ENCODE results near the gene SPRY4. TPM values are rescaled to one million over a fixed set of nuclear protein-coding genes. Genes with fewer than 3 reads are reported as not detected.
"Not testable (repeated sequence)": the region's sequence is repeated elsewhere in the genome, so short reads cannot be mapped to it uniquely, and the experiment has no call there.

The SPRY4 gene
- polyA plus RNA-seq, 3 donors = 28.4 to 33.8 (median 31.1) TPM

DNA sequence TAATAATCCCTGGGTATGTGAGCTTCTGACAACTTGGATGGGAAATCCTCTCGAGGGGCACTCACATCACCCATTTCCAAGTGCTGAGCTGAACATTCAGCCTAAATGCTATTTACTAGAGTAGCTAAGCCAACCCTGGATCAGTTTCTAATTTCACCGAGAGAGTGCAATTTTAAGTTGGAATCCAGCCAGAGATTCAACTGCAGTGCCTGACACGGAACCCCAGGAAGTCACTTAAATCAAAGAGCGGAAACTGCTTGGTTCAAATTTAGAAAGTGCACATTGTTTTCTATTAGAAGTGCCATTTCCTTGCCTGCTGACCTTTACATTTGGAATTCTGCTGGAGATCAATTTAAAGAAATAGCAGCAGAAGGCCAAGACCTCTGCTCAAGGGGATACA is 8.8 kb downstream of the SPRY4 start:
- no peak for DNase-seq (ENCODE audit: low read depth in 3 of 3, low spot score in 2 of 3)

DNA sequence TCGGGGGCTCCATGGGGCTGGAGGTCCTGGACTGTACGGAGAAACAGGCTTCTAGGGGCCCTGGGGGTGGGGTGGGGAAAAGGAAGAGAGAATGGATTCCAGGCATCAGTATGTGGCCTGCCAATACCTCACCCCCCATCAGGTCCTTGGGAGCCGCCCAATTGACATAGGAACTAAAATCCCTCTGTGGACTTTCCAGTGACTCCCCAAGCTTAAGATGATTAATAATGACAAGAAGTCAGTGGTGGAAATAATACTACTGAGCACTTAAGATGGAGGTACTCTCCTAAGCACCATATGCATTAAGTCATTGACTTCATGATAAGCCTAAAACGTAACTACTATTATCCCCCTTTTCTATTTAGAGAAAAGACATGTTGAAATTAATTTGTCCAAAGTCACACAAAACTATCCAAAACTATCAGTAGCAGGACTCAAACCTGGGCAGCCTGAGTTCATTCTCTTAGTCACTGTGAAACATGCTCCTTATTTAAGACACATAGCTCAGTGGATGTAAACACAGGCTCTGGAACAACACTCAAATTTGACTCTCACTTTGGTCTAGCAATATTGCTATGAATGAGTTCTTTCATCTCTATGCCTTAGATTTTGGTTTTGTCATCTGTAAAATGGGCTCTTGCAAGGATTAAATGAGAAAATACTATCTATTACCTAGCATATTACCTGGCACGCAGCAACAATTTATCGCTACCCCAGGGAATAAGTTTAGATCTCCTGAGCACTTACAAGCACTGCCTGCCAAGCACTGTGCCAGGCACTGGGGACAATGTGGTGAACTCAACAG is 9.5 kb downstream of the SPRY4 start:
- DNase-seq (ENCODE audit: low read depth in 3 of 3, low spot score in 2 of 3) = no peak

DNA sequence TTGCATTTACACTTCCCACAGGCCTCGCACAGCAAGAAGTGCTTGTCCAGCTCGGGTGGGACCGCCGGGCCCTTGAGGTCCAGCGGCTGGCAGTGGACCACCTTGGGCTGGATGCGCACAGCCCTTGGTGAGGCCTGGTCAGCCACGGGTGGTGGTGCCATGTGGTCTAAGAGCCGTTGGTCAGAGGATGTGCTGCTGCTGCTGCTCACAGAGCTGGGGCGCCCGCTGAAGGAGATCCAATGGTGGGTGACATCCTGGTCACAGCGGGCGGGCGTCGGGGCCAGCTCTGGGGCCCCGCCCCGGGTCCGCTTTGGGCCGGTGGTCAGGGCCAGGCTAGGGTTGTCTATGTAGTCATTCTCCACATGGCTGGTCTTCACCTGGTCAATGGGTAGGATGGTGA is 10.2 kb downstream of the SPRY4 start:
- no peak for DNase-seq (ENCODE audit: low read depth in 3 of 3, low spot score in 2 of 3)

DNA sequence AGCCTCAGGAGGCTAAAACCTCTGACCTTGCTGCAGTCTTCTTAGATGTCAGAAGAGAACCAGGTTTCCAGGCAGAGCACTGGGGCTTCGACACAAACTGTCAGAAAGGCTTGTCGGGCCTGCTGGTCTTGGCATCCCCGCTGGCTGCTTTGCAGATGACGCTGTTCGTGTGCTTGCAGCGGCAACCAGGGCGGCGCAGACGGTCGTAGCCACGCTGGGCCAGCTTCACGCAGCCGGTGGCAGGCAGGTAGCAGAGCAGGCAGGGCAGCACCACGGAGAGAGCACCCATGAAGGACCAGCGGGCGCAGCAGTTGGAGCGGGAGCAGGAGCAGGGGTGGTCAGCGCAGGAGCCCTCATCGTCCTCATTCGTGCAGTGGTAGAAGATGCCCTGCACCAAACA is 10.7 kb downstream of the SPRY4 start:
- no peak for DNase-seq (ENCODE audit: low read depth in 3 of 3, low spot score in 2 of 3)

DNA sequence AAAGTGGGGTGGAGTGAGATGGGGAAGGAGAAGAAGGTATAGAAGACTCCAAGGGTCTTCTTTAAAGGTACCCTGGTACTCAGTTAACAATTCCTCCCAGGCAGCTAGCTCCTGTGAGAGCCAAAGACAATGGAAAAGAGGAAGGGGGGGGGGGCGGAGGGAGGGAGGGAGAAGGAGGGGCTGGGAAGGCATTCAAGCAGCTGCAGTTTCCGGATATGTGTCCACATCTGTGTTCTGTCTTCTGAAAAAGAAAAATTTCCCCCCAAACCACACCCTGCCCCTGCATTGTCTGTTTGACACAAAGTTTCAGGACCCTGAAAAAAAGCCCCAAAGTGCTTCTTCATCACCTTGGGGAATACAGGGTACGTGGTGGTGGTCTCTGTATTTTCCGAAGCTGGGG is 11.1 kb downstream of the SPRY4 start:
- DNase-seq (ENCODE audit: low read depth in 3 of 3, low spot score in 2 of 3) = no peak

DNA sequence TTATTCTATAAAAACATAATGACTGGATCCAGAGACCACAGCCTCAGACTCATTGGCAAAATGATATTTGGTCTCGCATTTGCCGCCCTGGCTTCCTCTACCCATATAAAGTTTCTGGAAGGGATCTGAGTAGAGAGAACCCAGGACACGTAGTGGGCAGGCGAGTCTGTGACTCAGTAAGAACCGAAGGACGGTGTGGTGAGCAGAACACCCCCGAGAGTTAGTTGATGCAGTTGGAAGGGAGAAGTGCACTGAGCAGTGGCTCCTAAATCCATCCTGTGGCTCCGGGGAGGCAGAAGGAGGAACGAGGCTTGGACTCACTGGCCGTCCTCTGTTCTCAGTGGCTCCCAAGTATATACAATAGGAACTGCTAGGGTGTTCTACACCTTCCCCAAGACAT is 11.5 kb downstream of the SPRY4 start:
- DNase-seq (ENCODE audit: low read depth in 3 of 3, low spot score in 2 of 3) = no peak

DNA sequence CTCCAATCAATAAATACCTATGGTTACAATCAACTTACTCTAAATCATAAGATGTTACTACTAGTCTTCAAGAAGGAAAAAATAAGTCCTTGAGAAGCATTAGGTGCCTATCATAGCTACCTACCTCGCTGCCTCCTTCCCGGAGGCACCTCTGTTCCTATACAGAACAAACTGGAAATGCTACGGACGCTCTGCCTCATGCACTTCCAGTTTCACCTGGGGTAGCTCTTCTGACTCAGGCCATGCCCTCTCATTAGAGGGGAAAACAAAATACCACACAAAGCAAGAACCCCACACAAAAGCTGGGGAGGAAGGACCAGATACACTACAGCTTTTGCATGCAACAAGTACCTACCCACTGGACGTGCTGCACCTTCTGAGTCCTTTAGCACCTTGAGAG is 12.4 kb downstream of the SPRY4 start:
- no peak for DNase-seq (ENCODE audit: low read depth in 3 of 3, low spot score in 2 of 3)

DNA sequence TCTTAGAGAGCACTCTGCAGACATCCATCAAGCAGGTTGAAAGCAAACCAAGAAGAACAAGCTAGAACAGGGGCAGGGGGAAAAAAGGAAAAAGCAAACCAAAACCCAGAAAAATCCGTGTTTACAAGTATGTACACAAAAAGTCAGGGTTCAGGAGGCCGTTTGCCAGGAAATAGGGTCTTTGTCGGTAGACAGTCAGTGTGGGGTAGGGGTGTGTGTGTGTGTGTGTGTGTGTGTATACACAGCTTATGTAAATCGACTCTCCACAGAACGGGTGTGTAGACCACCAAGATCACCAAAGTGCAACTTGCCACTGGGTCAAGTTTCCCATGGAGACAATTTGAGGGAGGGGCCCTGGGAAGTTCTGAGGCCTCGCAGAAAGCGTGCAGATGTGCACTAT is 13.1 kb downstream of the SPRY4 start:
- no peak for DNase-seq (ENCODE audit: low read depth in 3 of 3, low spot score in 2 of 3)

DNA sequence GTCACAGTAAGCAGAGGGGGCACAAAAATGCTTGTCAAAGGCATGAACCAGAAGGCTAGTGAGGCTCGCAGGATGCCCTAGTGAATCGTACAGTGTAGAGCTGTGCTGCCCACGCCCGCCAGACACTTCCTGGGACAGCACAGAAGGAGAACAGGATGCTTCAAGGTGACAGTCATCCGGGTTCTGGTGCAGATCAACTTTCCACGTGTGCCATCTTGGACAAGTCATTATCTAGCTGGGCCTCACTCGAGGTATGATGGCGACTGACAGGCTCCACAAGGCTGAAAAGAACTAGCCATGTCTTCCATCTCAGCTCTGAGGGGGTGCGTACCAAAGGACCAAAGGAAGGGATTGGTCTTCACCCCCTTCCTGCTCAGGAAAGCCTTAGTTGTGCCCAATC is 14.0 kb downstream of the SPRY4 start:
- DNase-seq (ENCODE audit: low read depth in 3 of 3, low spot score in 2 of 3) = no peak

DNA sequence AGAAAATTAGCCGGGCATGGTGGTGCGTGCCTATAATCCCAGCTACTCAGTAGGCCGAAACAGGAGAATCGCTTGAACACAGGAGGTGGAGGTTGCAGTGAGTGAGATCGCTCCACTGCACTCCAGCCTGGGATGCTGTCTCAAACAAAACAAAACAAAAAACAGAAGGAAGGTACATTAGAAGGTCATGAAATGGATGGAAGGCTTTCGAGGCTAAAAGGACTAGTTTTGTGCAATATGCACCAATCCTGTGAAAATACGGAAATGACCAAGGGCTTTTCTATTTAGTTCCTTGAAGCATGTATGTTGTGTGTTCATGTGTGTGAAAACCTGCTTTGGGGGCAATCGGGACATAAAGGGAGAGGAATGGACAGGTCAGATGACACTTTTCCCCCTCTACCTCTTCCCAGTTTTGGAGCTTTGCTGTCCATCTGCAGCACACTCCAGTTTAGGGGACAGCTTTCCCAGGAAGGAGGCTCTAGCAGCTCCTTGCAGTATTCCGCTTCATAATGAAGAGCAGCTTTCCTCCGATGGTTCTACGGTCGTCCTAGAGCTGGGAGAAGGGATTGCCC is 15.0 kb downstream of the SPRY4 start:
- no peak for DNase-seq (ENCODE audit: low read depth in 3 of 3, low spot score in 2 of 3)

DNA sequence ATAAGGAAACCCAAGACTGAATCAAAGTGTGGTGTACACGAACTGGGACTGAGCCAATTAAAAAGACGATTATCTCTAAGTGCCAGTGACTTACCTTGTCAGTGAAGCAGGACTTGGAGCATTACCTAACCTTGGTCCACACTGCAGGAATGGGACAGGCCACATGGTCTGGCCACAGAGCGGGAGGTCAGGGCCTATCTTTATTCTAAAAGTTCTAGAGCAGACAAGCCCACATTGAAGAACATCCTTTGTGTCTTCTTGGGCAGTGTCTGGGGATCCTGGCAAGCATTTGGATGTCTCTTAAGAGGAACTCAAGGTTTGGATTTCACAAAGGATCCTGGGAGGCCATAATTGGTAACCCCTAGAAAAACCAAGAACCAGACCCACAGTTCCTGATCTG is 16.5 kb downstream of the SPRY4 start:
- no peak for DNase-seq (ENCODE audit: low read depth in 3 of 3, low spot score in 2 of 3)

DNA sequence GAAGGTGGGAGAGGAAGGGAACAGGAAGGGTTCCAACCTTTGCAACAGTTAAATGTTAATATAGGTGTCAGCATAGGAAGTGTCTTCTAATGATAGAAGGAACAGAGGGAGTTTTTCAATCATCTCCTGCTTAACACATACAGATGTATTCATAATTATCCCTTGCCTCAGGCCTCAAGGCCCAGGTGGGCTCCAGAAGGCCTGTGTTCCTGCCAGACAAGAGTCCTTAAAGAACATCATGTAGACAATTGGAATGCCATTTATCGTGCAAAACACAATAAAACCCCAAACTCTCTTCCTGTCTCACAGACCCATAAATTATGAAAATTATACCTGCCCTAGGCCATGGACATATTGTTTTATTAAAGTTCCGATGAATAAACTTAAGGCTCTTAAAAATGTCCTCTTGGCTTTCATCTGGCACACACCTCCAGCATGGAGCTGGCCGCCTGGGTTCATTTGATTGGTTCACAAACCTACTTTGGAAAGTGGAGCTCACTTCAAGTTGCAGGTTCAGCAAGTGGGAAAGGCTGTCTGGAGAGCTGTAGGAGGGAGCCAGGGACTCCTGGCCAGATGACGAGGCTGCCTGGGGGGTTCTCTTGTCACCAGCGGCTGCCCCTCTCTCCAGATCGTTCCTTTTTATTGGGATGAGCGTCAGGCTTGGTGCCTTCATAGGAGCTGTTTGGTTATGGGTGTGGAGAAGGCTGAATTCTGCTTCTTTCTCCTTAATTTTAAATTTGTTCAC is 17.5 kb downstream of the SPRY4 start:
- no peak for DNase-seq (ENCODE audit: low read depth in 3 of 3, low spot score in 2 of 3)

DNA sequence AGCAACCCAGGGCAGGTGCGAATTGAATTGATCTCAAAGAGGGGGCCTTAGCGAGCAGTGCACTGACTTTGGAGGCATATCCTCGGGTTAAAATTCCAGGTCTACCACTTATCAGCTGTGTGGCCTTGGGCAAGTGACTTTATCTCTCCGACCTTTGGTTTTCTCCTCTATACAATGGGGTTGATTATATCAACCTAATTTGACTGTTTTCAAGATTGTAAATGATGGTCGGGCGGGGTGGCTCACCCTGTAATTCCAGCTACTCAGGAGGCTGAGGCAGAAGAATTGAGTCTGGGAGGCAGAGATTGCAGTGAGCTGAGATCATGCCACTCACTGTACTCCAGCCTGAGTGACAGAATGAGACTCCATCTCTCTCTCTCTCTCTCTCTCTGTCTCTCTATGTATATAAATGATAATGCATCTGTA is 18.7 kb downstream of the SPRY4 start:
- no peak for DNase-seq (ENCODE audit: low read depth in 3 of 3, low spot score in 2 of 3)

DNA sequence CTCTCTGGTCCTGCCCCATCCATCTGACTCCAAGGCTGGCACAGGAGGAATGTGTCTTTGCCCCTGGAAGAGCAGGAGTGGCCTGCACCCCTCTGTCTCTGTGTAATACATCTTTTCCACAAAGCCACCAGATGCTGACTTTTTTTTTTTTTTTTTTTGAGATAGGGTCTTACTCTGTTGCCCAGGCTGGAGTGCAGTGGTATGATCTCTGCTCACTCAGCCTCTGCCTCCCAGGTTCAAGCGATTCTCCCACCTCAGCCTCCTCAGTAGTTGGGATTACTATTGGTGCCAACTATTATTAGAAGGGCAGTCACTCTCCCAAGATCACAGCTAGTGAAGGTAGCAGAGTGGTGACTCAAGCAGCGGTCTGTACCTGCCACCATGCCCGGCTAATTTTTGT is 19.6 kb downstream of the SPRY4 start:
- DNase-seq (ENCODE audit: low read depth in 3 of 3, low spot score in 2 of 3) = no peak

DNA sequence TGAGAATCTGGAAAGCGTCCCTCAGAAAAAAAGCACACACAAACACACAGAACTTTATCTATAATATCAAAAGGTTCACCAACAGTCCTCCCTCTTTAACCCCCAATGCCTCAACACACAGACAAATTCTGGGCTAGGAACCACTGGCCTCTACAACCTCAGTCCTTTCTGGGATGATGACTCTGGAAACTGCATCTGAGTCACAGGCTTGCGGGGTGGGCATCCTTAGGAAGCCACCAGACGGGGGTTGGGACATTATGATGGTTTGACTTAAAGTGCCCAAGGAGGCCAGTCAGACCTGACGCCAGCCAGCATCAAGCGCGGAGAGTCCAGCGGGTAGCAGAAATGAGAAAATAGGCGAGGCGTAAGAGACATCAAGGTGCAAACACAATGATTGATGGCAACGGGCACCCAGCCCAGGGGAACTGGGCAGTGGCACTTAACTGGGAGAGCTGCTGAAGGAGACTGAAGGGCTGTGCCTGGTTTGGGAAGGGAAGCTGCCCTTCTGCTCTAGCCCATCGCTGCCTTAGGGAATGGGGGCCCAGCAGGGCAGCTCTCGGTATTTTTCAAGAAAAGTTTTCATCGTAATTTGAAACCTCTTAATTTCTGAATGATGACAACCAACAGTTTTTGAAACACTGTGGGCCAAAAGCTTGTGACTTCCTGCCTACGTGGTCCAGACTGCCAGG is 20.7 kb downstream of the SPRY4 start:
- no peak for DNase-seq (ENCODE audit: low read depth in 3 of 3, low spot score in 2 of 3)

DNA sequence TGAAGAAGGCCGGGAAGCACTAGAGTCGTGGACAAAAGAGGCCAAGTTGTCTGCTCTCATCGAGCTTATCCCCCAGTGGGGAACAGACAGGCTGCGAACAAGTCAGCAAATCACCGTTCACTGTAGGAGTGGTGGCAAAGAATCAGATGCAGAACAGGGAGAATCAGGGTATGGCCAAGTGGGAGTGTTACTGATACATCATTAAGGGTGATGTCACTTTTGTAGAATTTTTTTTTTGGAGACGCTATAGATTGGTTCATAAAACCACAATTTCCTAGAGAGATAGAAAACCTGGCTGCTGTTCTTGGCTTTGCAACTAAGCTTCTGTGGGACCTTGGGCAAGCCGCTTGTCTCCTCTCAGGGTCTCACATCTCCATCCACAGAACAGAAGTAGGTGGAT is 21.3 kb downstream of the SPRY4 start:
- DNase-seq (ENCODE audit: low read depth in 3 of 3, low spot score in 2 of 3) = no peak

DNA sequence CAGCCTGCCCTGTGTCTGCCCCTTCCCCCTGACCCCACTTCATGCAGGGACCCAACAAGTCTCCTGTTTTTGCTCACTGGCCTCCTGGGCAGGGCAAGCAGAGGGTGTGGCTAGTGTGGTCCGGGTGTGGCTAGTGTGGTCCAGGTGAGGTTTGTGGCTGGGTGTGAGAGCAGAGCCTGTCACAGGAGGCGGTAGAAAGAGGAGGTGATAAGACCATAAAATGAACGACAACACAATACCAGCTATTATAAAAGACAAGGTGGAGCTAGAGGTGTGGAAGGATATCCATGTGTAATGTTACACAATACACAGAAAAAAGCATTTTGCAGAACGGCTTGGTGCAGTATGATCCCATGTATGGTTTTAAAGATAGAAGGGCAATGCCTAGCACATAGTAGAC is 23.3 kb downstream of the SPRY4 start:
- DNase-seq (ENCODE audit: low read depth in 3 of 3, low spot score in 2 of 3) = no peak

DNA sequence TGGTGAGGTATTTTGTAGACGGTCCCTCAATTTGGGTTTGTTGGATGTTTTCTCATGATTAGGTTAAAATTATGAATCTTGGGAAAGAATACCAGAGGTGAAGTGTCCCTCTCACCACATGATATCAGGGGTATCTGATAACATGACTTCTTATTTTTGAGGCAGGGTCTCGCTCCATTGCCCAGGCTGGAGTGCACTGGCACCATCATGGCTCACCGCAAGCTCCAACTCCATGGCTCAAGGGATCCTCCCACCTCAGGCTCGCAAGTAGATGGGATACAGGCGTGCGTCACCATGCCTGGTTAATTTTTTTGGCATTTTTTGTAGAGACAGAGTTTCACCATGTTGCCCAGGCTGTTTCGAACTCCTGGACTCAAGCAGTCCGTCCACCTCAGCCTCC is 24.1 kb downstream of the SPRY4 start:
- no peak for DNase-seq (ENCODE audit: low read depth in 3 of 3, low spot score in 2 of 3)

DNA sequence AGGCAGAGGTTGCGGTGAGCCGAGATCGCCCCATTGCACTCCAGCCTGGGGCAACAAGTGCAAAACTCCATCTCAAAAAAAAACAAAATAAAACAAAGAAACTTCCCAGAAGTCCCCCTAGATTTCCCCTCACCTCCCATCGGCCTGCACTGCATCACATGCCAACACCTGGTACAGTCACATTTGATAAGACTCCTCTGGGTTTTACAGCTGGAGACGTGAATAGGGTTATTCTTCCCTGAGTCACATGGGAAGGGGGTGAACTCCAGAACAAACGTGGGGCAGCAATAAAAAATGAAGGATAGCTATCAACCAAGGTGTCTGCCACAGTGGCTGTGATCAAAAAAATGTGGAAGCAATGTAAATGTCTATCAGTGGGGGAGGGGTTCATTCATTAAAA is 26.0 kb downstream of the SPRY4 start:
- no peak for DNase-seq (ENCODE audit: low read depth in 3 of 3, low spot score in 2 of 3)

DNA sequence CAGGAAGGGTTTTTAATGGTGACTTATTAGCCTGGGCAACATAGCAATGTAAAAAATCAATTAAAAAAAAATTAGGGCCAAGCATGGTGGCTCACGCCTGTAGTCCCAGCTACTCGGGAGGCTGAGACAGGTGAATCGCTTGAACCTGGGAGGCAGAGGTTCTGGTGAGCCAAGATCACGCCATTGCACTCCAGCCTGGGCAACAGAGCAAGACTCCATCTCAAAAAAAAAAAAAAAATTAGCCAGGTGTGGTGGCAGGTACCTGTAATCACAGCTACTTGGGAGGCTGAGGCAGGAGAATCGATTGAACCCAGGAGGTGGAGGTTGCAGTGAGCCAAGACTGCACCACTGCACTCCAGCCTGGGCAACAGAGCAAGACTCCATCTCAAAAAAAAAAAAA is 27.0 kb downstream of the SPRY4 start:
- DNase-seq (ENCODE audit: low read depth in 3 of 3, low spot score in 2 of 3) = not testable (repeated sequence)

DNA sequence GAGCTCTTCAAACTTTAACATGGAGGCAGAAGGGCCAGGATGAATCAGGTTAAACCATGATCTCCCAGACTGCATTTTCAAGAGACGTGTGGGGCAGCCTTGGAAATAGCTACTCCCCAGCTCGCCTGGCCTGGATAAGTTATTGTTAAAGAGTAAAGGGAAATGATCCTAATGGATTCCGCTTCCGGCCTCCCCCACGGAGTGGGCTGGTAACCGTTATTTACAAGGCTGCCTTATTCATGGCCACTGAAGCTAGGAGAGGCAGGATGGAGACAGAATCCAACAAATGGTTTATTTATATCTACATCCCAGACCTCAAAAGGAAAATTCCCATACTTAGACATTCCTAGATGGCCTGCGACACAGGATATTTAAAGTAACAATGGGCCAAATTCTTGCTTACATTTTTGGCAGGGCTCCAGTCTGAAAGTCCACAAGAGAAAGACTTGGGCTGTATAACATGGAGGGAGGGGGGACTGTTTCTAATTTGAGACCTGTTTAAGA is 27.9 kb downstream of the SPRY4 start:
- DNase-seq (ENCODE audit: low read depth in 3 of 3, low spot score in 2 of 3) = peak in 2 of 3 donors; percentile 63 to 69

Data from right renal cortex interstitium (tissue), 3 donors.